HepG2 (cell line): Measurements from ENCODE around the gene AMER3. TPM values are rescaled to one million over a fixed set of nuclear protein-coding genes. Genes with fewer than 3 reads are reported as not detected.

Experiments used
- CBX2 ChIP-seq, 2 experiments: fragments of 200-600 bp in 1 of 2; sonication (generic); formaldehyde crosslinking in 1 of 2; IDR thresholded peaks; 2 replicates each; pipeline versions ENCODE4 v1.7.0 to v1.8.1; 2018 to 2022; ENCODE audit warnings: low read depth in 2 of 2, low read length in 1 of 2, mild to moderate bottlenecking in 1 of 2, missing genetic modification reagents in 1 of 2
- HDAC6 ChIP-seq: fragments of 200-600 bp; sonication (generic); IDR thresholded peaks from 2 replicates; pipeline ENCODE4 v1.7.0; 2017; ENCODE audit warnings: mild to moderate bottlenecking, antibody characterized with exemption, low read length, low read depth
- KAT2B ChIP-seq: fragments of 150-350 bp; IDR thresholded peaks from 2 replicates; pipeline ENCODE4 v1.6.1; 2014; ENCODE audit warnings: low read depth, low read length, borderline replicate concordance
- NCOR1 ChIP-seq: fragments of 200-600 bp; sonication (generic); IDR thresholded peaks from 2 replicates; pipeline ENCODE4 v1.7.0; 2017; ENCODE audit warnings: antibody characterized with exemption, low read length, borderline replicate concordance
- NR2C2 ChIP-seq: sonication (generic); formaldehyde crosslinking; IDR thresholded peaks from 2 replicates; pipeline ENCODE4 v1.4.0; 2020; ENCODE audit warnings: missing genetic modification reagents, mild to moderate bottlenecking, moderate library complexity, borderline replicate concordance
- RFXANK ChIP-seq: IDR thresholded peaks from 2 replicates; pipeline ENCODE4 v1.6.1; 2016
- ZBTB34 ChIP-seq: sonication (generic); formaldehyde crosslinking; IDR thresholded peaks from 2 replicates; pipeline ENCODE4 v1.8.0; 2022; ENCODE audit warnings: mild to moderate bottlenecking, missing genetic modification reagents
- ZNF207 ChIP-seq: fragments of 450-650 bp; IDR thresholded peaks from 2 replicates; pipeline ENCODE4 v1.6.1; 2016; ENCODE audit warnings: antibody characterized with exemption, borderline replicate concordance
- ZNF609 ChIP-seq: sonication (generic); formaldehyde crosslinking; IDR thresholded peaks from 2 replicates; pipeline ENCODE4 v1.4.0; 2020; ENCODE audit warnings: mild to moderate bottlenecking, missing genetic modification reagents, borderline replicate concordance
- ZNF780A ChIP-seq: sonication (generic); formaldehyde crosslinking; IDR thresholded peaks from 2 replicates; pipeline ENCODE4 v1.8.0; 2022; ENCODE audit warnings: mild to moderate bottlenecking, missing genetic modification reagents, moderate library complexity
- ZSCAN9 ChIP-seq: IDR thresholded peaks from 2 replicates; pipeline ENCODE4 v1.6.1; 2016; ENCODE audit warnings: borderline replicate concordance
- polyA plus RNA-seq, 8 experiments: library from polyadenylated mRNA; depleted of rRNA in 3 of 8; stranded (reverse) in 7 of 8; unstranded in 1 of 8; fragments of >200 nt; fragmentation: Illumina TruSeq in 4 of 8; extraction: Trizol in 4 of 8; gene quantifications; 2 replicates each; pipeline versions ENCODE4 v1.2.1 to v1.2.3, GENCODE V29; 2011 to 2016; ENCODE audit warnings: low read depth in 4 of 8, missing spikeins in 1 of 8, mixed read lengths in 1 of 8; ENCODE audit not compliant: insufficient read depth in 1 of 8
- total RNA-seq, 5 experiments: library from RNA; depleted of rRNA; stranded (reverse); fragments of >200 nt; fragmentation: Illumina TruSeq; extraction: Trizol; gene quantifications; 2 replicates each; pipeline ENCODE4 v1.2.3, GENCODE V29; 2016; ENCODE audit warnings: low read depth in 1 of 5
- TF ChIP-seq, protein P1 (sequence below): sonication (generic); formaldehyde crosslinking; IDR thresholded peaks from 2 replicates; pipeline ENCODE4 v1.5.1; 2020; ENCODE audit warnings: mild to moderate bottlenecking, missing genetic modification reagents
- TF ChIP-seq, protein P2 (sequence below): sonication (generic); formaldehyde crosslinking; IDR thresholded peaks from 2 replicates; pipeline ENCODE4 v1.5.0; 2020; ENCODE audit warnings: mild to moderate bottlenecking, missing genetic modification reagents
- TF ChIP-seq, protein P3 (sequence below): sonication (generic); formaldehyde crosslinking; IDR thresholded peaks from 2 replicates; pipeline ENCODE4 v1.8.1; 2023; ENCODE audit warnings: mild to moderate bottlenecking, moderate library complexity, missing genetic modification reagents

AMER3 gene
- total and polyA plus RNA-seq, 2 of the 13 experiments (the other 11 are each of a cell fraction or from before 2014, with no cell fraction given) = not detected

GRCh38 chr2:130744287-130745117 is 10.8 kb upstream of the AMER3 start (continued):
- TF ChIP-seq, protein P1, sequence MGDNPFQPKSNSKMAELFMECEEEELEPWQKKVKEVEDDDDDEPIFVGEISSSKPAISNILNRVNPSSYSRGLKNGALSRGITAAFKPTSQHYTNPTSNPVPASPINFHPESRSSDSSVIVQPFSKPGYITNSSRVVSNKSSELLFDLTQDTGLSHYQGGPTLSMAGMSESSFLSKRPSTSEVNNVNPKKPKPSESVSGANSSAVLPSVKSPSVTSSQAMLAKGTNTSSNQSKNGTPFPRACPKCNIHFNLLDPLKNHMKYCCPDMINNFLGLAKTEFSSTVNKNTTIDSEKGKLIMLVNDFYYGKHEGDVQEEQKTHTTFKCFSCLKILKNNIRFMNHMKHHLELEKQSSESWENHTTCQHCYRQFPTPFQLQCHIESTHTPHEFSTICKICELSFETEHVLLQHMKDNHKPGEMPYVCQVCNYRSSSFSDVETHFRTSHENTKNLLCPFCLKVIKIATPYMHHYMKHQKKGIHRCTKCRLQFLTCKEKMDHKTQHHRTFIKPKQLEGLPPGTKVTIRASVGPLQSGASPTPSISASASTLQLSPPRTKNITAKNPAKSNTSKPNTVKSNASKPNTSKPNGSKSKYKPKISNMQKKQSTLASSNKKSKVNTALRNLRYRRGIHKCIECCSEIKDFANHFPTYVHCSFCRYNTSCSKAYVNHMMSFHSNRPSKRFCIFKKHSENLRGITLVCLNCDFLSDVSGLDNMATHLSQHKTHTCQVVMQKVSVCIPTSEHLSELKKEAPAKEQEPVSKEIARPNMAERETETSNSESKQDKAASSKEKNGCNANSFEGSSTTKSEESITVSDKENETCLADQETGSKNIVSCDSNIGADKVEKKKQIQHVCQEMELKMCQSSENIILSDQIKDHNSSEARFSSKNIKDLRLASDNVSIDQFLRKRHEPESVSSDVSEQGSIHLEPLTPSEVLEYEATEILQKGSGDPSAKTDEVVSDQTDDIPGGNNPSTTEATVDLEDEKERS = no peak
- 0 out of 2 replicates have a peak, but pooled peaks have one; percentile 33 for TF ChIP-seq ZSCAN9 (CRISPR knock-in tag)
- TF ChIP-seq CBX2 (IDR thresholded peaks at IDR 0.05; ENCODE audit: low read depth, low read length) = no peak
- TF ChIP-seq CBX2 (CRISPR knock-in tag; IDR thresholded peaks at IDR 0.05; ENCODE audit: low read depth) = no peak
- no peak for TF ChIP-seq KAT2B
- peak; percentile 77 for TF ChIP-seq ZNF609 (CRISPR knock-in tag)
- peak; percentile 86 for TF ChIP-seq NCOR1
- TF ChIP-seq NR2C2 (CRISPR knock-in tag) = peak; percentile 51; the same call in 1 of the 2 replicates
- peak; percentile 49; the same call in 1 of the 2 replicates for TF ChIP-seq ZBTB34 (CRISPR knock-in tag)
- no peak for TF ChIP-seq ZNF207
- no peak for TF ChIP-seq HDAC6
- no peak for TF ChIP-seq RFXANK (CRISPR knock-in tag)
- TF ChIP-seq, protein P2, sequence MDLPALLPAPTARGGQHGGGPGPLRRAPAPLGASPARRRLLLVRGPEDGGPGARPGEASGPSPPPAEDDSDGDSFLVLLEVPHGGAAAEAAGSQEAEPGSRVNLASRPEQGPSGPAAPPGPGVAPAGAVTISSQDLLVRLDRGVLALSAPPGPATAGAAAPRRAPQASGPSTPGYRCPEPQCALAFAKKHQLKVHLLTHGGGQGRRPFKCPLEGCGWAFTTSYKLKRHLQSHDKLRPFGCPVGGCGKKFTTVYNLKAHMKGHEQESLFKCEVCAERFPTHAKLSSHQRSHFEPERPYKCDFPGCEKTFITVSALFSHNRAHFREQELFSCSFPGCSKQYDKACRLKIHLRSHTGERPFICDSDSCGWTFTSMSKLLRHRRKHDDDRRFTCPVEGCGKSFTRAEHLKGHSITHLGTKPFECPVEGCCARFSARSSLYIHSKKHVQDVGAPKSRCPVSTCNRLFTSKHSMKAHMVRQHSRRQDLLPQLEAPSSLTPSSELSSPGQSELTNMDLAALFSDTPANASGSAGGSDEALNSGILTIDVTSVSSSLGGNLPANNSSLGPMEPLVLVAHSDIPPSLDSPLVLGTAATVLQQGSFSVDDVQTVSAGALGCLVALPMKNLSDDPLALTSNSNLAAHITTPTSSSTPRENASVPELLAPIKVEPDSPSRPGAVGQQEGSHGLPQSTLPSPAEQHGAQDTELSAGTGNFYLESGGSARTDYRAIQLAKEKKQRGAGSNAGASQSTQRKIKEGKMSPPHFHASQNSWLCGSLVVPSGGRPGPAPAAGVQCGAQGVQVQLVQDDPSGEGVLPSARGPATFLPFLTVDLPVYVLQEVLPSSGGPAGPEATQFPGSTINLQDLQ (CRISPR knock-in tag) = no peak
- no peak for TF ChIP-seq ZNF780A (CRISPR knock-in tag)
- TF ChIP-seq, protein P3, sequence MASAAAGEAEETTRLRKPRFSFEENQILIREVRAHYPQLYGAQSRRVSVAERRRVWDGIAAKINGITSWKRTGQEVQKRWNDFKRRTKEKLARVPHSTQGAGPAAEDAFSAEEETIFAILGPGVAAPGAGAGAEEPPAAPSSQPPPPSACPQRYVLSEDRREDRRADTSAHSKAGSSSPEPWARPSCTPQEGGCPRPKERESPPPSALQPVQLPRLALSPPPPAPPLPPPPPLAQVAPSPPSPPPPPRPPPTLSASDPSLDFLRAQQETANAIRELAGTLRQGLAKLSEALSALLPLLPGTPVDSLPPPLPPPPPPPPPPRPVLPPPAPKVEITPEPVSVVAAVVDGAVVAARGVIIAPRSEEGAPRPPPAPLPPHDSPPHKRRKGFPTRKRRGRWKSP (CRISPR knock-in tag) = no peak
